ENCODE data around the gene CRX.

DNA sequence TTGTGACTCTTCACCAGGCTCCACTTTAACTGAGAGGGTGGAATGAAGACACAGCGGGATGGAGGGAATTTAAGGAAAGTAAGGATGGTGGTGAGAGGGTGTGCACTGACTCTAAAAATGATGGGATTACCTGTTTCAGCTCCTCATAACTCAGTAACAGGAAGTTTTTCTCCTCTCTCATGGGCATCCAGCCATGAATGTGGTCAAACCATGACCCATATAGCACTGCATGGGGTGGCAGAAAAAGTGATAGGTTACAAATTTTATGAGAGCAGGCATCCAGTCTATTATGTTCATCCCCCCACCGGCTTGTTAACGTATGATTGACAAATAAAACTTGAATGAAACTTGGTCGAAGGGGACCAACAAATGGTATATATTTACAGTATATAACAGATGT, 57.2 kb downstream of the CRX start:
- TF ChIP-seq POLR2A (IDR thresholded peaks at IDR 0.05) (no peak), EP300 (IDR thresholded peaks at IDR 0.05) (no peak)

Measured in sigmoid colon (tissue), 4 donors.